OCI-LY3 (cell line): ENCODE results near the gene OR2L8.

Experiments used
- H2AFZ ChIP-seq: fragments of 200-600, 300-600 bp; shearing (Covaris generic); 2 replicates; pipeline ENCODE4 v1.6.0; 2014; ENCODE audit warnings: antibody characterized with exemption, low read depth, low read length
- H3K27ac ChIP-seq: fragments of 200-600, 300-600 bp; sonication (generic); 2 replicates; pipeline ENCODE4 v1.5.1; 2014; ENCODE audit warnings: mild to moderate bottlenecking, low read length, moderate library complexity, mixed read lengths
- H3K27me3 ChIP-seq: fragments of 200-600, 300-600 bp; sonication (generic); 2 replicates; pipeline ENCODE4 v1.6.1; 2014; ENCODE audit warnings: low read depth, low read length, mixed read lengths
- H3K36me3 ChIP-seq: fragments of 200-600, 300-600 bp; sonication (generic); replicated peaks from 2 replicates; pipeline ENCODE3; 2014; ENCODE audit warnings: low read depth, low read length, mixed read lengths
- H3K4me1 ChIP-seq: fragments of 300-600, 200-600 bp; sonication (generic); 2 replicates; pipeline ENCODE4 v1.6.1; 2014; ENCODE audit warnings: low read length, mixed read lengths
- H3K4me2 ChIP-seq: fragments of 200-600, 300-600 bp; sonication (generic); 2 replicates; pipeline ENCODE4 v1.6.1; 2014; ENCODE audit warnings: low read length, mixed read lengths
- H3K4me3 ChIP-seq: fragments of 300-600, 200-600 bp; sonication (generic); 2 replicates; pipeline ENCODE4 v1.5.1; 2014; ENCODE audit warnings: antibody characterized with exemption, mild to moderate bottlenecking, low read length, moderate library complexity
- H3K79me2 ChIP-seq: fragments of 300-600, 200-600 bp; shearing (Covaris generic); 2 replicates; pipeline ENCODE4 v1.6.1; 2014; ENCODE audit warnings: mild to moderate bottlenecking, low read length, mixed read lengths
- H3K9ac ChIP-seq: fragments of 300-600, 200-600 bp; shearing (Covaris generic); 2 replicates; pipeline ENCODE4 v1.6.0; 2014; ENCODE audit warnings: mild to moderate bottlenecking, low read length, moderate library complexity
- H3K9me3 ChIP-seq: fragments of 200-600, 300-600 bp; shearing (Covaris generic); 2 replicates; pipeline ENCODE4 v1.6.1; 2014; ENCODE audit warnings: low read length, mixed read lengths; ENCODE audit not compliant: insufficient read depth
- H4K20me1 ChIP-seq: fragments of 200-600, 300-600 bp; sonication (generic); 2 replicates; pipeline ENCODE4 v1.6.1; 2016; ENCODE audit warnings: low read length, mixed read lengths; ENCODE audit not compliant: insufficient read depth
- EZH2phosphoT487 ChIP-seq: fragments of 200-600 bp; shearing (Covaris generic); IDR thresholded peaks from 2 replicates; pipeline ENCODE4 v1.6.1; 2018; ENCODE audit warnings: antibody characterized with exemption, mixed run types, low read depth
- TF ChIP-seq, protein P1 (sequence below): fragments of 200-600, 300-600 bp; sonication (generic); IDR thresholded peaks from 2 replicates; pipeline ENCODE4 v1.5.1; 2014; ENCODE audit warnings: antibody characterized with exemption, low read length, low read depth

OR2L8 gene

DNA sequence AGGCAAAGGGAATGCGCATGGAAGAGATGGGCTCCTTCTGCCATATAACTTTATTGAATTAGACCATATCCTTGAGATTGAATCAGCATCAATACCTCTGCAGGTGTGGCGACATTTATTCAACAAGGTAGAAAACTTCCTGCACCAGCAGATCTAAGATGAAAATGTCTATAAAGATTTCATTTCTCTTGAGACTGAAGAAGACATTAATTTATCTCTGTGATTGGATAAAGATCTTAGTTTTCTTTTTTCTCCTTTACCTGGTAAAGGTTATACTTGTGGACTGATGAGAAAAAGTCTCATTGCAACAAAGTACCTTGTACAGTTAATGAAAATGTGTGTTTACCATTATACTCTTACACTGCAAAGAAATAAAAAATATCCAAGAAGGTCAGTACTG lies 28.7 kb upstream of the OR2L8 start, which contains the start of gene OR2T8:
TSS of gene OR2T8 (plus strand) at position 301 of the 400 bp plus-strand sequence. CDS start 766 bp downstream, outside the sequence.
- no peak within 1 kb of the TSS for H3K9ac ChIP-seq
- TF ChIP-seq, protein P1, sequence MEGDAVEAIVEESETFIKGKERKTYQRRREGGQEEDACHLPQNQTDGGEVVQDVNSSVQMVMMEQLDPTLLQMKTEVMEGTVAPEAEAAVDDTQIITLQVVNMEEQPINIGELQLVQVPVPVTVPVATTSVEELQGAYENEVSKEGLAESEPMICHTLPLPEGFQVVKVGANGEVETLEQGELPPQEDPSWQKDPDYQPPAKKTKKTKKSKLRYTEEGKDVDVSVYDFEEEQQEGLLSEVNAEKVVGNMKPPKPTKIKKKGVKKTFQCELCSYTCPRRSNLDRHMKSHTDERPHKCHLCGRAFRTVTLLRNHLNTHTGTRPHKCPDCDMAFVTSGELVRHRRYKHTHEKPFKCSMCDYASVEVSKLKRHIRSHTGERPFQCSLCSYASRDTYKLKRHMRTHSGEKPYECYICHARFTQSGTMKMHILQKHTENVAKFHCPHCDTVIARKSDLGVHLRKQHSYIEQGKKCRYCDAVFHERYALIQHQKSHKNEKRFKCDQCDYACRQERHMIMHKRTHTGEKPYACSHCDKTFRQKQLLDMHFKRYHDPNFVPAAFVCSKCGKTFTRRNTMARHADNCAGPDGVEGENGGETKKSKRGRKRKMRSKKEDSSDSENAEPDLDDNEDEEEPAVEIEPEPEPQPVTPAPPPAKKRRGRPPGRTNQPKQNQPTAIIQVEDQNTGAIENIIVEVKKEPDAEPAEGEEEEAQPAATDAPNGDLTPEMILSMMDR: no peak
- no peak for TF ChIP-seq EZH2phosphoT487
- no peaks in the 10 kb centered on the region for H3K4me1 ChIP-seq
- no peak within 1 kb of the TSS for H3K4me2 ChIP-seq
- H3K79me2 ChIP-seq: no peaks in the 10 kb centered on the region
- no peaks in the 10 kb centered on the region for H3K27me3 ChIP-seq
- H2AFZ ChIP-seq: no peak within 1 kb of the TSS
- no peaks in the 10 kb centered on the region for H3K36me3 ChIP-seq
- no peaks in the 10 kb centered on the region for H3K9me3 ChIP-seq
- H4K20me1 ChIP-seq: no peaks in the 10 kb centered on the region
- no peak within 1 kb of the TSS for H3K27ac ChIP-seq
- no peak within 1 kb of the TSS for H3K4me3 ChIP-seq

DNA sequence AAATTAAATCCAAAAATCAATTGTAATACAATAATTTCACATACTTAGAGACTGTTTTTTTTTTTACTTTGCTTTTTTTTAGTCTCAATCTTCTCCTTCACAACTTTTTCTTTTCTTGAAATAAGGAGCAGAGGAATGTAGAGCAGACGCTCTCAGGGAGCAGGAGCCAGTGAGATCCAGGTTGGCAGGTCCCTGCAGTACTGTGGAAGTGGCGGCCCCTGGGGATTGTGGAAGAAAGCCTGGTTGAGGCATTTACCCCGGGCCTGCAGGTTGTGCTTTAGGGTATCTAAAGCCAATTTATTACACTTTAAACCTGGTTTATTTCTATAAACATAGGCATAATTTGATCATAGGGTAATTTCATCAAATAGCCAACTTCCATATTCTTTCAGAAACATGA lies 24.7 kb upstream of the OR2L8 start:
- no peak for TF ChIP-seq EZH2phosphoT487
- TF ChIP-seq, protein P1: no peak
- Histone ChIP-seq H3K9ac (no peak overlapping the region), H2AFZ (no peak overlapping the region), H3K4me1 (no peaks in the 10 kb centered on the region), H3K36me3 (no peaks in the 10 kb centered on the region), H3K4me3 (no peak overlapping the region), H3K27me3 (no peaks in the 10 kb centered on the region), H3K27ac (no peak overlapping the region), H3K79me2 (no peaks in the 10 kb centered on the region), H3K4me2 (no peak overlapping the region), H3K9me3 (no peaks in the 10 kb centered on the region), H4K20me1 (no peaks in the 10 kb centered on the region)

DNA sequence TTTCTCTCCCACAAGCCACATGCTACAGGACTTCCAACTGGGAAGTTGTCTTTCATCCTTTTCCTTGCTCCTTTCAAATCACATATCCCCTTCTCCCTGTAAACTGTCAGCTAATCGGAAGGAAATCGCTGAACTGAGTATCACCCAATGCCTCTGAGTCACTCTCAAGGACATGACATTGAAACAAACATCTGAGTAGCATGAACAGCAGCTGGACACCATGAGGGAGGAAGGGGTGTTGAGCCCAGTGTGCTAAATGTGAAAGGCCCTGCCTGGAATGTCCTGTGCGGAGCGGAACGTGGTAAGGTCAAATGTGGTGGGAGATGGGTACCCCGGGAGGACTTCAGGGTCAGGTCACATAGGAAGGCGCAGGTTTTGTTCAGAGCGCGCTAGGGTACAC lies 23.8 kb upstream of the OR2L8 start, which contains the start of gene OR2AJ1:
TSS of gene OR2AJ1 (plus strand) at position 22 of the 400 bp plus-strand sequence. CDS start 8,880 bp downstream, outside the sequence.
- no peak for TF ChIP-seq EZH2phosphoT487
- TF ChIP-seq, protein P1: no peak
- H3K27ac ChIP-seq: no peak within 1 kb of the TSS
- no peaks in the 10 kb centered on the region for H3K36me3 ChIP-seq
- no peaks in the 10 kb centered on the region for H3K4me1 ChIP-seq
- no peak within 1 kb of the TSS for H2AFZ ChIP-seq
- no peak within 1 kb of the TSS for H3K9ac ChIP-seq
- H3K79me2 ChIP-seq: no peaks in the 10 kb centered on the region
- H3K4me3 ChIP-seq: no peak within 1 kb of the TSS
- H3K9me3 ChIP-seq: no peaks in the 10 kb centered on the region
- H3K4me2 ChIP-seq: no peak within 1 kb of the TSS
- no peaks in the 10 kb centered on the region for H3K27me3 ChIP-seq
- H4K20me1 ChIP-seq: no peaks in the 10 kb centered on the region

DNA sequence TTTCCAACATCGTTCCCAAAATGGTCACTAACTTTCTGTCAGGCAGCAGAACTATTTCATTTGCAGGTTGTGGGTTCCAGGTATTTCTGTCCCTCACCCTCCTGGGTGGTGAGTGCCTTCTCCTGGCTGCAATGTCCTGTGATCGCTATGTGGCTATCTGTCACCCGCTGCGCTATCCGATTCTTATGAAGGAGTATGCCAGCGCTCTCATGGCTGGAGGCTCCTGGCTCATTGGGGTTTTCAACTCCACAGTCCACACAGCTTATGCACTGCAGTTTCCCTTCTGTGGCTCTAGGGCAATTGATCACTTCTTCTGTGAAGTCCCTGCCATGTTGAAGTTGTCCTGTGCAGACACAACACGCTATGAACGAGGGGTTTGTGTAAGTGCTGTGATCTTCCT lies 14.7 kb upstream of the OR2L8 start:
- no peak for TF ChIP-seq EZH2phosphoT487
- TF ChIP-seq, protein P1: no peak
- Histone ChIP-seq H3K27ac (no peak overlapping the region), H2AFZ (no peak overlapping the region), H3K79me2 (no peaks in the 10 kb centered on the region), H3K4me2 (no peak overlapping the region), H3K9ac (no peak overlapping the region), H4K20me1 (no peaks in the 10 kb centered on the region), H3K4me1 (no peaks in the 10 kb centered on the region), H3K9me3 (no peaks in the 10 kb centered on the region), H3K36me3 (no peaks in the 10 kb centered on the region), H3K27me3 (no peaks in the 10 kb centered on the region), H3K4me3 (no peak overlapping the region)
